Smooth muscle cell (in vitro differentiated cells): ENCODE results near the gene ABHD2. TPM values are rescaled to one million over a fixed set of nuclear protein-coding genes. Genes with fewer than 3 reads are reported as not detected.

ENCODE experiments used
- DNase-seq: peaks from one replicate; lab custom pipeline; 2025; ENCODE audit not compliant: unreplicated experiment; lab: John Stamatoyannopoulos, UW
- H2AFZ ChIP-seq: fragments of 200-600 bp; sonication (generic); 2 replicates; pipeline ENCODE4 v1.6.0; 2016; ENCODE audit warnings: antibody characterized with exemption, low read depth, mild to moderate bottlenecking
- H3F3A ChIP-seq: fragments of 200-600 bp; sonication (generic); 2 replicates; pipeline ENCODE4 v1.6.0; 2017; ENCODE audit warnings: antibody characterized with exemption, low read depth
- H3K27ac ChIP-seq: fragments of 200-600 bp; sonication (generic); 2 replicates; pipeline ENCODE4 v1.5.1; 2016; ENCODE audit warnings: low read depth, mild to moderate bottlenecking
- H3K27me3 ChIP-seq: fragments of 200-600 bp; sonication (generic); 2 replicates; pipeline ENCODE4 v1.6.1; 2016; ENCODE audit warnings: low read depth, mild to moderate bottlenecking
- H3K36me3 ChIP-seq: fragments of 200-600 bp; sonication (generic); 2 replicates; pipeline ENCODE4 v1.5.1; 2016; ENCODE audit warnings: low read depth
- H3K4me1 ChIP-seq: fragments of 200-600 bp; sonication (generic); 2 replicates; pipeline ENCODE4 v1.5.1; 2016; ENCODE audit warnings: low read depth
- H3K4me2 ChIP-seq: fragments of 200-600 bp; sonication (generic); 2 replicates; pipeline ENCODE4 v1.6.0; 2016; ENCODE audit warnings: mild to moderate bottlenecking
- H3K4me3 ChIP-seq: fragments of 200-600 bp; sonication (generic); 2 replicates; pipeline ENCODE4 v1.5.1; 2016; ENCODE audit warnings: mild to moderate bottlenecking
- H3K79me2 ChIP-seq: fragments of 200-600 bp; sonication (generic); 2 replicates; pipeline ENCODE4 v1.6.0; 2016; ENCODE audit warnings: low read depth, mild to moderate bottlenecking
- H3K9ac ChIP-seq: fragments of 200-600 bp; sonication (generic); 2 replicates; pipeline ENCODE4 v1.6.0; 2016; ENCODE audit warnings: low read depth
- H3K9me3 ChIP-seq: fragments of 200-600 bp; sonication (generic); replicated peaks from 2 replicates; pipeline ENCODE4 v1.5.1; 2016; ENCODE audit warnings: low read depth
- H4K20me1 ChIP-seq: fragments of 200-600 bp; sonication (generic); 2 replicates; pipeline ENCODE4 v1.6.0; 2016; ENCODE audit warnings: low read depth
- WGBS: methylation state at CpG from one replicate; pipeline ENCODE4 v1.1.7; 2016; ENCODE audit warnings: low lambda C conversion rate; 5-methylcytosine and 5-hydroxymethylcytosine counted together
- polyA plus RNA-seq: library from polyadenylated mRNA; unstranded; fragments of >200 nt; fragmentation: Nextera tagmentation; extraction: Ambion mirVana; gene quantifications from 2 replicates; pipeline ENCODE4 v1.2.1, GENCODE V29; 2016
- total RNA-seq: library from RNA; depleted of rRNA; stranded (reverse); fragments of >200 nt; gene quantifications from 2 replicates; pipeline ENCODE4 v1.2.3, GENCODE V29; 2014
- TF ChIP-seq, protein P1 (sequence below): fragments of 200-600 bp; sonication (generic); IDR thresholded peaks from 2 replicates; pipeline ENCODE4 v1.5.1; 2017; ENCODE audit warnings: borderline replicate concordance, mild to moderate bottlenecking, antibody characterized with exemption; ENCODE audit not compliant: insufficient read depth, poor library complexity, severe bottlenecking

ABHD2 gene
- total and polyA plus RNA-seq, 2 experiments from 2014 or later, result 9.4 to 23.9 TPM

DNA sequence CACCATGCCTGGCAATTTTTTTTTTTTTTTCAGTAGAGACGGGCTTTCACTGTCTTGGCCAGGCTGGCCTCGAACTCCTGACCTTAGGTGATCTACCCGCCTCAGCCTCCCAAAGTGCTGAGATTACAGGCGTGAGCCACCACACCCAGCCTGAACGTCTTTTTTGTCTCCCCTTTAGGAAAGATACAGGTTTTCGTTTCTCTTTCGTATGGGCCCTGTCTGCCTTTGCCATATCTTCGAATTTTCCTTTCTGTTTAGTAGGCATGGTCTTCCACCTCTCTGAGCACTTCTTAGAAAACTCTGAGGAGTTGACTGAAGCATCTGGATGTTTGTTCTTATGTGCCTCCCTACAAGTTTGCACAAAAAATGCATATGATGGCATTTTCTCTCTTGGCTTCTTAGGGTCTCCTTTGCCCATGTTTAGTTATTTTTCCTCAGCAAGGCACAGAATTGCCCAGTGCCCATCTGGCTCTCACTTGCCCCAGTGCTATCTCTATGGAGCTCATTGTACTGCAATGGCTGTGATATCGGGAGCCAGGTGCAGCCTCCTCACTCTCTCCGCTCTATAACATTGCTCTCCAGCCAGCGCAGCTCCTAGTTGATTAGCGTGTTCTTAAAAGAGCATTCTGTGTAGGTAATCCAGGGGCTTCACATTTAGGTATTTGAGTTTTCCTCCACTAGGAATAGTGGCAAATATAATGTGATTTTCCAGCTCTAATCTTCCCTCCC lies 48.0 kb downstream of the ABHD2 start:
- Histone ChIP-seq H3K79me2 (no peaks in the 10 kb centered on the region), H3K9ac (no peak overlapping the region), H3K36me3 (no peaks in the 10 kb centered on the region), H3K27ac (no peak overlapping the region), H3K27me3 (no peaks in the 10 kb centered on the region), H2AFZ (no peak overlapping the region), H3K4me2 (no peak overlapping the region), H4K20me1 (peaks cover 12% of the 10 kb centered on the region), H3K4me1 (no peaks in the 10 kb centered on the region), H3K9me3 (no peaks in the 10 kb centered on the region), H3K4me3 (no peak overlapping the region), H3F3A (no peaks in the 10 kb centered on the region)
- TF ChIP-seq, protein P1, sequence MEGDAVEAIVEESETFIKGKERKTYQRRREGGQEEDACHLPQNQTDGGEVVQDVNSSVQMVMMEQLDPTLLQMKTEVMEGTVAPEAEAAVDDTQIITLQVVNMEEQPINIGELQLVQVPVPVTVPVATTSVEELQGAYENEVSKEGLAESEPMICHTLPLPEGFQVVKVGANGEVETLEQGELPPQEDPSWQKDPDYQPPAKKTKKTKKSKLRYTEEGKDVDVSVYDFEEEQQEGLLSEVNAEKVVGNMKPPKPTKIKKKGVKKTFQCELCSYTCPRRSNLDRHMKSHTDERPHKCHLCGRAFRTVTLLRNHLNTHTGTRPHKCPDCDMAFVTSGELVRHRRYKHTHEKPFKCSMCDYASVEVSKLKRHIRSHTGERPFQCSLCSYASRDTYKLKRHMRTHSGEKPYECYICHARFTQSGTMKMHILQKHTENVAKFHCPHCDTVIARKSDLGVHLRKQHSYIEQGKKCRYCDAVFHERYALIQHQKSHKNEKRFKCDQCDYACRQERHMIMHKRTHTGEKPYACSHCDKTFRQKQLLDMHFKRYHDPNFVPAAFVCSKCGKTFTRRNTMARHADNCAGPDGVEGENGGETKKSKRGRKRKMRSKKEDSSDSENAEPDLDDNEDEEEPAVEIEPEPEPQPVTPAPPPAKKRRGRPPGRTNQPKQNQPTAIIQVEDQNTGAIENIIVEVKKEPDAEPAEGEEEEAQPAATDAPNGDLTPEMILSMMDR, result no peak
- 90% methylated on average over 12 of the region's 12 CpGs for WGBS
- no peak for DNase-seq

DNA sequence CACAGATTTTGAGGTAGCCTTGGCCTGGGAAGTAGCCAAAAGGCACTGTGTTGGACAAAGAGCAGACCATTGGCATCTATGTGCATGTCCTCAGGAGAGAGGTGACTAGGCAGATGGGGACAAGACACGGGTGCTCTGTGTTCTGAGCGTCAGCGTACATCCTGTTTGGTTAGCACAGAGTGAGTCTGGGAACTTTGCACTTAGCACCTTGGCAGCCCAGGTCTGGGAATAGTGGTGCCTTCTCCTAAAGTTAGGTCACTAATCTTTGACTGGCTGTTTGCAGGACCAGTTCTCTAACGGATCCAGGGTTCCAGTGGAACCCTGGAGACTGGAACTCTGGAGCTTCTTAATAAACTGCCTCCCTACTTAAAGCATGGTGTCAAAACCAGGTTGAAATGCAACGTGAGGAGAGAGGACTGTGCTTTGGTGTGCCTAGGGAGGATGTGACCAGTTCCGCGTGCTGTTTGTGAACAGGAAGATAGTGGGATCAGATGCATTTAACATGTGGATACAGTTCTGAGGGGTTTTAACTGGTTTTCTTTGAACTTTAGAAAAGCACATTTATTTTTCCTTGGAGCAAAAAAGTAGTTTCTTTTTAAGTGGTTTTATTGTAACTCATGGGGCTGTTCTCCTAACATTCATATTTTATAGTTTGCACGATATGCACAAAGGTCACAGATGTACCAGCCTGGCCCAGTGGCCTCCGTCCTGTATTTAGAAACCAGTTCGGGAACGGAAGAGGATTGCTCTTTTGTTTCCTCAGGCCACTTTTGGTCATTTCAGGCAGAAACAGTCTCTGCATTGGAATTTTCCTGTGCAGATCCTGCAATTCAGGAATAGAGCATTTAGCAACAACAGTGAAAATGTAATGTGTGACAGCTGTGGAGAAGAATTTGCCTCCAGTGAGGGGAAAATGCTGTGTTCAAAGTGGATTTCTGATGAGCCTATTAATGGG lies 48.8 kb downstream of the ABHD2 start:
- Histone ChIP-seq H3K27ac (no peak overlapping the region), H3K36me3 (no peaks in the 10 kb centered on the region), H2AFZ (no peak overlapping the region), H3K9me3 (no peaks in the 10 kb centered on the region), H3K4me3 (no peak overlapping the region), H3K4me1 (no peaks in the 10 kb centered on the region), H3F3A (no peaks in the 10 kb centered on the region), H3K4me2 (no peak overlapping the region), H3K79me2 (no peaks in the 10 kb centered on the region), H4K20me1 (peaks cover 12% of the 10 kb centered on the region), H3K27me3 (no peaks in the 10 kb centered on the region), H3K9ac (no peak overlapping the region)
- no peak for DNase-seq
- WGBS, result 81% methylated on average over 11 of the region's 11 CpGs
- TF ChIP-seq, protein P1, result no peak

DNA sequence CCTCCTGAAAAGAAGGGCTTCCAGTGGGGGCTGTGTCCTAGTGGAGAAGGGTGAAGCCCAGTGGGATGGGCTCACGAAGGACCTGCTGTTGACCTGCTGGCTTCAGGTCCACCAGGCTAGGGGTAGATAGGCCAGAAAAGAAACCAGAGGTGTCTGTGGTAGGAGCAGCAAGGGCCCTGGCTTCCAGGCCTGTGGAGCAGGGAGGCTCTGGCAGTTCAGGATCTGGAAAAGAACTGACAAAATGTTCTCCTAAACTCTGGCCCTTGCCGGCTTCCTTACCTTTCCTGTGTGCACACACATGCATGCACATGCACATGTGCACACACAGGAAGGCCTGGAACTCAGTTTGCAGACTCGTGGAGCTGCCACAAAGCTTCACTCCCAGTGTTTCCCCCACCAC lies 49.7 kb downstream of the ABHD2 start:
- H3K4me3 ChIP-seq, result no peak overlapping the region
- no peak for DNase-seq
- no peaks in the 10 kb centered on the region for H3K27me3 ChIP-seq
- H4K20me1 ChIP-seq, result peaks cover 12% of the 10 kb centered on the region
- no peaks in the 10 kb centered on the region for H3K9me3 ChIP-seq
- H2AFZ ChIP-seq, result no peak overlapping the region
- no peak overlapping the region for H3K4me2 ChIP-seq
- H3K79me2 ChIP-seq, result no peaks in the 10 kb centered on the region
- TF ChIP-seq, protein P1, result no peak
- no peaks in the 10 kb centered on the region for H3K36me3 ChIP-seq
- no peak overlapping the region for H3K9ac ChIP-seq
- H3K4me1 ChIP-seq, result no peaks in the 10 kb centered on the region
- 92% methylated on average over 3 of the region's 3 CpGs for WGBS
- H3K27ac ChIP-seq, result no peak overlapping the region
- H3F3A ChIP-seq, result no peaks in the 10 kb centered on the region
